AG04450 (cell line): ENCODE results near the gene UVRAG. TPM values are rescaled to one million over a fixed set of nuclear protein-coding genes. Genes with fewer than 3 reads are reported as not detected.

Experiments
- CTCF ChIA-PET: fragments of 300-600, 350-600 bp; formaldehyde crosslinking; extraction: SDS; loops from one replicate; lab custom pipeline; 2022; ENCODE audit warnings: antibody characterized with exemption, inconsistent platforms; lab: Charles Lee
- POLR2A ChIA-PET: fragments of 350-600 bp; formaldehyde crosslinking; extraction: SDS; loops from one replicate; lab custom pipeline; 2021; ENCODE audit warnings: antibody characterized with exemption, inconsistent platforms; lab: Yijun Ruan, JAX
- DNase-seq: peaks from one replicate; pipeline ENCODE4 v3.0.0-alpha.2; 2011; ENCODE audit warnings: low read depth, low spot score
- H3K27ac ChIP-seq: one replicate; pipeline ENCODE4 v1.5.1; 2012; ENCODE audit warnings: low read depth, low read length, control low read depth
- H3K27me3 ChIP-seq: one replicate; pipeline ENCODE4 v1.6.0; 2012; ENCODE audit warnings: low read length; ENCODE audit not compliant: control insufficient read depth, insufficient read depth
- H3K4me3 ChIP-seq: 2 replicates; pipeline ENCODE4 v1.5.1; 2011; ENCODE audit warnings: mild to moderate bottlenecking, low read depth, low read length, control low read depth
- H3K9me3 ChIP-seq: 2 replicates; pipeline ENCODE4 v1.5.1; 2012; ENCODE audit warnings: low read length; ENCODE audit not compliant: control insufficient read depth, insufficient read depth
- CTCF ChIP-seq: IDR thresholded peaks from 2 replicates; pipeline ENCODE4 v1.5.1; 2011; ENCODE audit warnings: low read depth, low read length, control low read depth, inconsistent platforms
- polyA plus RNA-seq: library from polyadenylated mRNA; depleted of rRNA; stranded (reverse); fragments of >200 nt; gene quantifications from 2 replicates; pipeline ENCODE4 v1.2.3, GENCODE V29; 2011

The UVRAG gene
- polyA plus RNA-seq, 1 experiment = 11.6 TPM

DNA sequence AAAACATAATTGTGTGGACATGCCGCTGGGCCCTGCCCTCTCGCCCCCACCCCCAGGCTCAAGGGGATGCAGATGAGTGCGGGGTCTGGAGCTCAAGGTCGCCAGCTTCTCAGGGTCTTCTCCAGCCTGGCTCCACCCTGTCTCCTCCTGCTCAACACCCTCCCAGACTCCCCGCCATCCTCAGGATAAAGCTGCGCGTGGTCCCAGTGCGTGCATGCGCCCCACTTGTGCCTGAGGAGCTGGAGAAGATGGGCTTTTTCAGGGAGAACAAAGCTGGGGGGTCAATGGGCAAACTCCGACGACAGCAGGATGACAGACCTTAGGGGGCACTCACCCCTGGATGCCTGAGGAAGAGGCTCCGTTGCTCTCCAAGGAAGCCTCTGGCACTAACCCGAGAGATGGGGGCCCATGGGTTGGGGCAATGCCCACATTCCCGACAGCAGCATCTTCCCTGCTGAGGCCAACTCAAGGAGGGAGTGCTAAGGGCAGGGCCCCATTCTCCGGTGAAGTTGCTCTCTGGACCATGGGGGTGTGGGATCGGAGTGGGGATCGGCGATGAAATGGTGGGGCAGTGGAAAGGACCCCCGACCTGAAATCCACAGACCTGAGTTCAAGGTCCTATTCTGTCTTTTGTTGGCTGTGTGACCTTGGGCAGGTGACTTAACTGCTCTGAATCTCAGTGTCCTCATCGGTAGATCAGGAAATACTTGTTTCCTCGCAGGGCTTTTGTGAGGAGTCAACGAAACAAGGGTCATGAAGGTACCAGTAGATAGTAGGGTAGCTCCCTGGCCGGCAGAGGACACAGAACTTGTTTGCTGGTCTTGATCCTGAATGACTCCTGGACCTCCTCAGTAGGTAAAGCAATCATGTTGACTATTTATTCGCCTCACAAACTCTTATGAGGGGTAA, 343.6 kb downstream of the UVRAG start:
- Histone ChIP-seq H3K4me3 (no peak overlapping the region), H3K27me3 (peaks cover 27% of the 10 kb centered on the region), H3K9me3 (no peaks in the 10 kb centered on the region; the same call in 1 of the 2 replicates), H3K27ac (no peak overlapping the region)
- ChIA-PET POLR2A (no interaction called here), CTCF (no interaction called here)
- no peak for DNase-seq
- no peak for TF ChIP-seq CTCF

- ChIA-PET CTCF (no interaction called here), POLR2A (no interaction called here)
- no peak for TF ChIP-seq CTCF
Observed at GRCh38 chr11:76159303-76159937, 344.4 kb downstream of the UVRAG start.

DNA sequence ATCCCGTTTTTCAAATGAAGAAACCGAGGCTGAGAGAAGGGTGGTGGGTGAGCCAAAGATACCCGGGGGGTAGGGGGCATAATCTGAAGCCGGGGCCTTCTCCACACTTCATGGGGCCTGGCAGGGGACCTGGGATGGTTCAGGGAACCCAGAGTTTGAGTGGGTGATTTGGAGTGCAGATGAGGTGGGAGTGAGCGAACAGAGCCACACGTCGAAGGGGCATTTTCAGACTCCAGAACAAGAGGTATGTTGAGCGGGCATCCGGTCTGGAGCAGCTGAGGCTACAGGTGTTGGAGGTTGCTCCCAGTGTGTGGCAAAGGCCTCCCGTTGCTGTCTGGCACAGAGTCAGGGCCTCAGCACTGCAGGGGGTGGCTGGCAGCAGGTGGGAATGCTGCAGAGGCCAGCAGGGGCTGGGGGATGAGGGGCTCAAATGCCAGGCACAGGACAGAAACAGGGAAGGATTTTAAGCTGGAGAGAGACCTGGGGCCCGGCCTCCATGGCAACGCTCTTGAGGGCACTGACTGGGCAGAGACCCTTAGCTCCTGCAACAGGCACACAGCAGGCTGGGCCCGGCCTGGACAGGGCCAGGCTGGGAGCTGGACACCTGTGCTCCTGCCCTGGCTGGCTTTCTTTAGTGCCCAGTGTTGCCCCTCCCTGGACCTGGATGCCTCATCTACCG, 345.1 kb downstream of the UVRAG start:
- POLR2A ChIA-PET = no interaction called here
- no peak overlapping the region for H3K4me3 ChIP-seq
- CTCF ChIA-PET = interaction anchor here (1.5 kb wide), 1 partner anchor 8 kb away, joined by 6 read pairs; no protein-coding TSS in a partner anchor
- no peak for TF ChIP-seq CTCF
- no peaks in the 10 kb centered on the region; the same call in 1 of the 2 replicates for H3K9me3 ChIP-seq
- DNase-seq = no peak
- peaks cover 23% of the 10 kb centered on the region for H3K27me3 ChIP-seq
- H3K27ac ChIP-seq = no peak overlapping the region

More at GRCh38 chr11:76159303-76159937, 344.4 kb downstream of the UVRAG start:
- Histone ChIP-seq H3K4me3 (no peak overlapping the region), H3K27me3 (peaks cover 25% of the 10 kb centered on the region), H3K27ac (no peak overlapping the region), H3K9me3 (no peaks in the 10 kb centered on the region; the same call in 1 of the 2 replicates)
- DNase-seq = no peak

DNA sequence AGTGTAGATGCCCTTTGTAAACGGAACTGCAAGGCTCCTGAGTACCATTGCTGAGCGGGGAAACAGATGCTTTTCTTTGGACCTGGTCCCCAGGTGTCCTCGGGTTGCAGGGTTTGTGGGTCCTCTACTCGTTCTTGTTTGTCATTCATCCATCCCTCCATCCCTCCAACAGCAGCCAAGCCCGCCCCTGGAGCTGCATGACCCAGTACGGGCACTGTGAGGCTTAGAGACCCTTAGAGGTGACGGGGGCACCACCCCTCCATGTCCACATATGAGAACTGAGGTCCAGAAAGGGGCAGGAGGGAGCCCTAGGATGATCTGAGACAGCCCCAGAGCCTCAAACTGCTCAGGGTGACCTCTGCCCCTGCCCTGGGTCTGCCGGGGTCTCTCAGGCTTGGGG, 345.8 kb downstream of the UVRAG start:
- no peak for DNase-seq
- ChIA-PET CTCF (interaction anchor here (1.5 kb wide), 1 partner anchor 9 kb away, joined by 6 read pairs; no protein-coding TSS in a partner anchor), POLR2A (no interaction called here)
- Histone ChIP-seq H3K9me3 (no peaks in the 10 kb centered on the region; the same call in 1 of the 2 replicates), H3K4me3 (no peak overlapping the region), H3K27ac (no peak overlapping the region), H3K27me3 (peaks cover 27% of the 10 kb centered on the region)
- TF ChIP-seq CTCF = no peak
